ENCODE results near the gene MAP2K1. TPM values are rescaled to one million over a fixed set of nuclear protein-coding genes. Genes with fewer than 3 reads are reported as not detected.
A peak's percentile ranks its signal among the peaks of the same experiment; 100 is the strongest.

The MAP2K1 gene
- total and polyA plus RNA-seq, 9 of the 15 experiments (the other 6 are each of a cell fraction or from before 2014, with no cell fraction given), result 7.5 to 58.3 (median 30.0) TPM

- TF ChIP-seq RBM17 (IDR thresholded peaks at IDR 0.05; ENCODE audit: borderline replicate concordance, low read depth, low read length) (no peak), THAP7 (CRISPR knock-in tag; IDR thresholded peaks at IDR 0.05) (no peak), ZNF518B (CRISPR knock-in tag; IDR thresholded peaks at IDR 0.05) (no peak), PATZ1 (CRISPR knock-in tag; IDR thresholded peaks at IDR 0.05; ENCODE audit: borderline replicate concordance) (no peak), ZFP30 (CRISPR knock-in tag; IDR thresholded peaks at IDR 0.05; ENCODE audit: borderline replicate concordance) (no peak), HMBOX1 (IDR thresholded peaks at IDR 0.05) (peak; percentile 79), TAF9B (IDR thresholded peaks at IDR 0.05; ENCODE audit: partially characterized antibody) (peak; percentile 73), MCM2 (IDR thresholded peaks at IDR 0.05; ENCODE audit: low read depth) (no peak), NELFE (IDR thresholded peaks at IDR 0.05; ENCODE audit: insufficient read depth, insufficient read length) (no peak), PTRF (tag; IDR thresholded peaks at IDR 0.05) (no peak), JUND (IDR thresholded peaks at IDR 0.05; ENCODE audit: borderline replicate concordance, low read depth, low read length) (peak; percentile 3; the same call in 1 of the 2 replicates), JUND (tag; IDR thresholded peaks at IDR 0.05; ENCODE audit: borderline replicate concordance, low read depth, low read length) (no peak; the same call in 2 of the 3 replicates), BHLHE40 (IDR thresholded peaks at IDR 0.05; ENCODE audit: low read length) (peak; percentile 92), RNF219 (CRISPR knock-in tag; IDR thresholded peaks at IDR 0.05) (no peak), NR0B1 (IDR thresholded peaks at IDR 0.05; ENCODE audit: partially characterized antibody) (no peak)
Observed at GRCh38 chr15:66356359-66357236, 30.1 kb upstream of the MAP2K1 start, which contains the start of gene TIPIN (continued).
